Activated CD4-positive, alpha-beta T cell treated with anti-CD3 and anti-CD28 coated beads, Interleukin-2, amount 10 ng/mL, durations not matched to agents 7 days and 5 days (primary cell): ENCODE results near the gene FAM204A. TPM values are rescaled to one million over a fixed set of nuclear protein-coding genes. Genes with fewer than 3 reads are reported as not detected.

Experiments
- CTCF ChIA-PET: fragments of 350-600 bp; sonication (Branson Sonifier 250); formaldehyde crosslinking; loops from one replicate; lab custom pipeline; 2021; ENCODE audit warnings: antibody characterized with exemption; lab: Charles Lee
- POLR2A ChIA-PET: fragments of 350-600 bp; sonication (Branson Sonifier 250); formaldehyde crosslinking; loops from one replicate; lab custom pipeline; 2021; ENCODE audit warnings: antibody characterized with exemption; lab: Charles Lee
- DNase-seq: peaks from one replicate; pipeline ENCODE4 v3.0.0-alpha.2; 2020
- H3K27ac Mint-ChIP-seq: one replicate; pipeline ENCODE4 v1.8.0; 2021; ENCODE audit warnings: mild to moderate bottlenecking, moderate library complexity, mixed read lengths
- H3K27me3 Mint-ChIP-seq: one replicate; pipeline ENCODE4 v1.8.0; 2021; ENCODE audit warnings: mixed read lengths
- H3K36me3 Mint-ChIP-seq: one replicate; pipeline ENCODE4 v1.8.0; 2021; ENCODE audit warnings: low read depth, mixed read lengths
- H3K4me1 Mint-ChIP-seq: one replicate; pipeline ENCODE4 v1.8.0; 2021; ENCODE audit warnings: mixed read lengths
- H3K4me3 Mint-ChIP-seq: one replicate; pipeline ENCODE4 v1.8.0; 2021; ENCODE audit warnings: mild to moderate bottlenecking, moderate library complexity, mixed read lengths
- H3K9me3 Mint-ChIP-seq: one replicate; pipeline ENCODE4 v1.8.0; 2021; ENCODE audit warnings: mixed read lengths
- total RNA-seq, 2 experiments: library from RNA; stranded (reverse); gene quantifications; one replicate each; pipeline ENCODE4 v1.2.3, GENCODE V29; 2021

FAM204A gene
- total RNA-seq, 2 experiments from 2014 or later = 54.9 to 59.4 TPM

DNA sequence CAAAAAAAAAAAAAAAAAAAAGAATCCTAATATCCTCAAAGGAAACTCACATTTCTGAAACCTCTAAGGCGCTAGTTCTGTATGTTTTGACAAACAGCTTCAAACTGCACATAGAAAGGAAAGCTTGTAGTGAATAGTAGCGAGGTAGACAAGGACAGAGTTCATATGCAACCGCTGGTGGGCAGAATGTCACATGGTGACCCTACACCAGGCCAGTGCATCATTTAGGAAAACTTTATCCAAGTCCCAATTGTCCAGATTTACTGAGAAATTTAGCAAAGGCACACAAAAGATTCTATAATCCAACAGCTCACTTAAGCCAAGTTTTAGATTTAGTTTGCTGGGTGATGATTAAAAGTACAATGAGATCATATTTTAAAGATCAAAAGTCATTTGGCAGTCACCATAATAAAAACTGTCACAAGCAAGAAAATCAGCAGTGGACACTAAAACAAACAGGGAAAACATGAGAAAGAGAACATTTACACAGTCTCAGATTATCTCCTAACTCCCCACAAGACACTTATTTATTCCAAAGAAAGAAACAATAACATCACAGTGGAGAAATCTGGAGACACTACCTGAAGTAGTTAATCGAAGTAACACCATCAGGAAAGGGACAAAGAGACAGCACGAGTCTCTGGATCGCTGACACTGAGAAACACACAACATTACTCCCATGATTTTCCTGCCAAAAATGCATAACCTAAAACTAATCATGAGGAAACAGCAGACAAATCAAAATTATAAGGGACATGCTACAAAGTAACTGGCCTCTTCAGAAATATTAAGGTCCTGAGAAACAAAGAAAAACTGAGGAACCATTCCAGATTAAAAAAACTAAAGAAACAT lies 20.2 kb downstream of the FAM204A start:
- no peaks in the 10 kb centered on the region for H3K27me3 Mint-ChIP-seq
- DNase-seq = no peak
- ChIA-PET POLR2A (no interaction called here), CTCF (no interaction called here)
- H3K27ac Mint-ChIP-seq = no peak overlapping the region
- H3K36me3 Mint-ChIP-seq = peaks cover 37% of the 10 kb centered on the region
- no peaks in the 10 kb centered on the region for H3K4me1 Mint-ChIP-seq
- H3K9me3 Mint-ChIP-seq = no peaks in the 10 kb centered on the region
- no peak overlapping the region for H3K4me3 Mint-ChIP-seq

DNA sequence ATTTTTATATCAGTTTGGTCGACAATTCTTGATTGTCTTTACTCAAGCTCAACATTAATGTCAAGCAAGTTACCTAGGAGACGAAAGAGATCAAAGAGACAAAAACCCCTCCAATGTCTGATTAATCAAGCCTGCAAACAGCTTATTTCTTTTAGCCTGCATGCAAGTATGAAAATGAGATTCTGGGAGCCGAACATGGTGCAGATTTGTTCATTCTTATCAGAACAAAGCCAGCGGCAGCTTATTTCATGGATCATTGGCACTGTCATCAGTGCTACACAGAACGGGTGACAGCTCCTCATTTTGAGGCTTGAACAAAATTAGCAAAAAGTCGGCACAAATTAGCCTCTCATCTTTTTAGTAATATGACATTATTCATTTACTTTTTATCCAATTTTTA lies 26.5 kb downstream of the FAM204A start:
- ChIA-PET CTCF (no interaction called here), POLR2A (no interaction called here)
- DNase-seq = no peak
- Mint-ChIP-seq H3K27ac (no peak overlapping the region), H3K27me3 (no peaks in the 10 kb centered on the region), H3K4me3 (no peak overlapping the region), H3K9me3 (no peaks in the 10 kb centered on the region), H3K4me1 (no peaks in the 10 kb centered on the region), H3K36me3 (peaks cover 5% of the 10 kb centered on the region)

DNA sequence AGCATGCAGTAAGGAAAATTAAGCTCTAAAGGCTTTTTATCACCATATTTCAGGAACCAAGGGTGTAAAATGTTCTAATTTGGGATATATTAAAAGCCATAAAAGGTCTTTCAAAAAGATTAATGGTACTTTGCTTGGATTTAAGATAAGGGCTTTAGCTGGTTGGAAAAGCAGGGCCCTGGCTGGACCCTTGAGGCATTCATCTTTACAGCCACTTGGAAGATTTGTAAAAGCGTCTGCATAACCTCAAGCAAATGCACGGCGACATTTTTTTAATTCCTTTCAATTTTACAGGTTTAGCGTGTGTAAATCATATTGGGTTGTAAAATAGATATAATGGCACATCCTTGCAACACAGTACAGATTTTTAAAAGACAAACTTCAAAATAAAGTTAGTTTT lies 27.2 kb downstream of the FAM204A start:
- ChIA-PET CTCF (no interaction called here), POLR2A (no interaction called here)
- no peaks in the 10 kb centered on the region for H3K27me3 Mint-ChIP-seq
- no peak overlapping the region for H3K27ac Mint-ChIP-seq
- H3K9me3 Mint-ChIP-seq = no peaks in the 10 kb centered on the region
- no peaks in the 10 kb centered on the region for H3K4me1 Mint-ChIP-seq
- no peak for DNase-seq
- H3K36me3 Mint-ChIP-seq = peaks cover 3% of the 10 kb centered on the region
- no peak overlapping the region for H3K4me3 Mint-ChIP-seq

DNA sequence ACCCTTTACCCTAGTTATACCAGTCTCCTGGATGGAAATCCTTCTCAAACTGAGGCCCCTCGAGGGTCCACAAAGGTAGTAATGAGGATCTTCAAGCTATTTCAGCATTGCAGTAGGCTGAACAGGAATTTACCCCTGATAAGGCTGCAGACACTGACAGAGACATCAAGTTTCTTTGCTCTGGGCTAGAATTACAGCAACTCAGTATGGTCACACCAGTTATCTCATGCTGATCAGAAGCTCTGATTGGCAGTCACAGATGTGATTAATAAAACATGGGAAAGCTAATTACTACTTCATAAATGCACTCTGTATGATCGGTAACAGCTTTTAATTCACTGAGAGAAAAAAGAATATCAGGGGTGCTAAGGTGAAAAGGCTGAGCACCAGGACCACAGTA lies 30.6 kb downstream of the FAM204A start:
- no peak overlapping the region for H3K27ac Mint-ChIP-seq
- peaks cover 7% of the 10 kb centered on the region for H3K36me3 Mint-ChIP-seq
- ChIA-PET POLR2A (no interaction called here), CTCF (no interaction called here)
- no peak for DNase-seq
- H3K9me3 Mint-ChIP-seq = no peaks in the 10 kb centered on the region
- H3K4me1 Mint-ChIP-seq = no peaks in the 10 kb centered on the region
- no peak overlapping the region for H3K4me3 Mint-ChIP-seq
- no peaks in the 10 kb centered on the region for H3K27me3 Mint-ChIP-seq

DNA sequence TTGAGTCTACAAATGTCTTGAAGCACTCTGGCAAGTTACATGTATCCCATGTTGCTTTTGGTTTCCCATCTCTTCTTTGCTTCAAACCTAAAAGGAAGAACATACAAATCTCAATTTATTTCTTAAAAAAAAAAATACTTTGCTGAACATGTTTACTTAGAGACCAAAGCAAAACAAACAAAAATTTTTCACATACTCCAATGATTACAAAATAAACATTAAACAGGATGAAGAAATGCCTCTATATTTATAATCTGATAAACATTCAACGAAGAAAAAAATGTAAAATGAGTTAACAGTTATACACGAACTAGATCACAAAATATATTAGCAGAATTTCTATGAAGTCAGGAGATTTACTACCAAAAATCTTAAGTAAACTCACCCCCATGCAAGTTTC lies 31.3 kb downstream of the FAM204A start:
- ChIA-PET CTCF (interaction anchor here (0.7 to 1.1 kb wide), 2 partner anchors 9 to 275 kb away, joined by 3 to 4 read pairs; no protein-coding TSS in a partner anchor), POLR2A (no interaction called here)
- Mint-ChIP-seq H3K27ac (no peak overlapping the region), H3K4me1 (no peaks in the 10 kb centered on the region), H3K27me3 (no peaks in the 10 kb centered on the region), H3K36me3 (peaks cover 12% of the 10 kb centered on the region), H3K9me3 (no peaks in the 10 kb centered on the region), H3K4me3 (no peak overlapping the region)
- no peak for DNase-seq

DNA sequence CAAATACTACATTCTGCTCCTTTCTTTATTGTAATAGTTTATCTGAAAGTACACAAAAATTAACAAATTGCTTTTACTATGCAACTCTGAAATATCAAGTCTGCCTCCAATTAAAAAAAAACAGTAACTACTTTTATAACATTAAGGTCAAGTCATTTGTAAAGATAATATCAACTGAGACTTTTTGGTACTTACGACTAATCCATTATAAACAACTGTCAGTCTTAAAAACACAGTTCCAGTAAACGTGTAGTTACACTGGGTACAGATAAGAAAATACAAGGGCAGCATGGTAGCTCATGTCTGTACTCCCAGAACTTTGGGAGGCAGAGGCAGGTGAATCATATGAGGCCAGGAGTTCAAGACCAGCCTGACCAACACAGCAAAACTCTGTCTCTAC lies 32.2 kb downstream of the FAM204A start:
- no peaks in the 10 kb centered on the region for H3K27me3 Mint-ChIP-seq
- no peak overlapping the region for H3K27ac Mint-ChIP-seq
- no peak overlapping the region for H3K4me3 Mint-ChIP-seq
- POLR2A ChIA-PET = no interaction called here
- DNase-seq = no peak
- CTCF ChIA-PET = interaction anchor here (1.1 kb wide), 1 partner anchor 9 kb away, joined by 3 read pairs; no protein-coding TSS in a partner anchor
- H3K36me3 Mint-ChIP-seq = peaks cover 15% of the 10 kb centered on the region
- no peaks in the 10 kb centered on the region for H3K4me1 Mint-ChIP-seq
- H3K9me3 Mint-ChIP-seq = no peaks in the 10 kb centered on the region

DNA sequence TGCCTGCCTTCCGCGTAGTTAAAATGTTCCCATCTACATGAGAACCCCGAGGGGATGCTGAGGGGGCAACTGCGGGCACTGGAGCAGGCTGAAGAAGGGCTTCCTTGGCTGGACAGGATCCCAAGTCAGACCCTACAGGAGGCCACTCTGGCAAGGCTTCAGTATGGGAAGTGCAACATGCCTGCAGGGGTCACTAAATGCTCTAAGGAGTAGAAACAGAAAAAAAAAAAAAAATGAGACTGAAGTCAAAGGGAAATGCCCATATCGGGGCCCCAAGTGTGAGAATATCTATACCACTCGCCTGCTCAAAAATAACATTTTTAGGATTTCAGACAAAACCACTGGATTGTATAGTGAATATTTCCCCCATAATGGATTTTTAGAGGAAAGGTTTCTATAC lies 33.5 kb downstream of the FAM204A start:
- no peak overlapping the region for H3K4me3 Mint-ChIP-seq
- DNase-seq = no peak
- H3K4me1 Mint-ChIP-seq = no peaks in the 10 kb centered on the region
- H3K9me3 Mint-ChIP-seq = no peaks in the 10 kb centered on the region
- CTCF ChIA-PET = no interaction called here
- H3K27me3 Mint-ChIP-seq = no peaks in the 10 kb centered on the region
- no peak overlapping the region for H3K27ac Mint-ChIP-seq
- H3K36me3 Mint-ChIP-seq = peaks cover 17% of the 10 kb centered on the region
- POLR2A ChIA-PET = no interaction called here

DNA sequence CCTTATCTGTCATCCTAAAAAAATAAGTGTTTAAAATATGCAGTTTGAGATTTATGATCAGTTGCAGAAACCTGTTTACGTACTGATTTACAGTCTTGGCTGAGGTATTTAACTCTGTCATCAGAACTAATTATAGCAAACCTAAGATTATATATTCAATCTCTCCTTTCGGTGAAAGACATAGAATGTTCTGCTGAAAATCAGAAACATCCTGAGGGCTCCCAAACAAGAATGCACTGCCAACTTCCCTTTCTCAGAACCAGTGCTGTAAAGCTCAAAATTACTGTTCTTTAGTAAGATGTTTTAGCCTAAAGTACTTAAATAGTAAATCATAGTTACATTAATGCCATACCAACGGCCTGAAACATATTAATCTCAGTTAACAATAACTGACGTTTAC lies 34.3 kb downstream of the FAM204A start:
- ChIA-PET POLR2A (no interaction called here), CTCF (no interaction called here)
- H3K36me3 Mint-ChIP-seq = peaks cover 17% of the 10 kb centered on the region

DNA sequence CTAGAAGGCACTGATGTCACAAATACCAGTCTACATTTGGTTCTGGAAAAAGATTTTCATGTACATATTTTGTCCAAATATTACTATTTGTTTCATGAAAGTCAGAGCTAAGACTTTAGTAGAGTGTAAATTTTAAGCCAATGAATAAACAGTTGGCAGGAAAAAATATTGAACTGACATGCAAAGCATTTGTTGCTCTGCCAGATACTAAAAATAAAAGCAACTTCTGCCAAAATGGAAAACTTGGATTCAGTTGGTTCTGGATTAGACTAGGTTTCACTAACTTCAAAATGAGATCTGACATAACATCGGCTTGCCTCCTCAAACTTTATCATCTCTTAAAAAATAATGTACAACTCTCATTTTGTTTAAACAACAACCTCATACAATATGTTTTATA lies 34.9 kb downstream of the FAM204A start:
- H3K4me3 Mint-ChIP-seq = no peak overlapping the region
- DNase-seq = no peak
- no peak overlapping the region for H3K27ac Mint-ChIP-seq
- H3K9me3 Mint-ChIP-seq = no peaks in the 10 kb centered on the region
- no peaks in the 10 kb centered on the region for H3K4me1 Mint-ChIP-seq
- H3K36me3 Mint-ChIP-seq = peaks cover 17% of the 10 kb centered on the region
- CTCF ChIA-PET = no interaction called here
- H3K27me3 Mint-ChIP-seq = no peaks in the 10 kb centered on the region
- POLR2A ChIA-PET = no interaction called here

More for the DNA sequence above, 34.3 kb downstream of the FAM204A start:
- H3K4me1 Mint-ChIP-seq = no peaks in the 10 kb centered on the region
- no peak for DNase-seq
- no peak overlapping the region for H3K27ac Mint-ChIP-seq
- H3K27me3 Mint-ChIP-seq = no peaks in the 10 kb centered on the region
- no peak overlapping the region for H3K4me3 Mint-ChIP-seq
- H3K9me3 Mint-ChIP-seq = no peaks in the 10 kb centered on the region

DNA sequence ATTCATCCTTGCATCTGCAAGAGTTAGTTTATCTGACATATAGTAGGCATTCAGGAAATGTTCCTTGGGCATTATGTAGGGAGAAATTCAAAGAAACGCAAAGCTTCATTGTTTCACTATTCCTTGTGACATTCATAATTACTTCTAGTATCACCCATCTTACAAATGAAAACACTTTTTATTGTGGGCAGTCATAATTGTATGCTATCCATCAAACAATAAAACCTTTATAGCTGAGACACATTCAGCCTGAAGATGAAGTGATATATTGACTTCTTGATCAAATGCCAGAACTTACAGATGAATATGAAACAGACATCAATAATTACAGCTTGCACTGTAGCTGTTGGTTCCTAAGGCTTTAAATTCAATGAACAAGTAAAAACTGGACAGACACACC lies 36.4 kb downstream of the FAM204A start:
- Mint-ChIP-seq H3K27me3 (no peaks in the 10 kb centered on the region), H3K9me3 (no peaks in the 10 kb centered on the region), H3K36me3 (peaks cover 17% of the 10 kb centered on the region), H3K4me1 (no peaks in the 10 kb centered on the region), H3K27ac (no peak overlapping the region), H3K4me3 (no peak overlapping the region)
- CTCF ChIA-PET = interaction anchor here (1.1 kb wide), 1 partner anchor 13 kb away, joined by 3 read pairs; no protein-coding TSS in a partner anchor
- POLR2A ChIA-PET = no interaction called here
- no peak for DNase-seq

DNA sequence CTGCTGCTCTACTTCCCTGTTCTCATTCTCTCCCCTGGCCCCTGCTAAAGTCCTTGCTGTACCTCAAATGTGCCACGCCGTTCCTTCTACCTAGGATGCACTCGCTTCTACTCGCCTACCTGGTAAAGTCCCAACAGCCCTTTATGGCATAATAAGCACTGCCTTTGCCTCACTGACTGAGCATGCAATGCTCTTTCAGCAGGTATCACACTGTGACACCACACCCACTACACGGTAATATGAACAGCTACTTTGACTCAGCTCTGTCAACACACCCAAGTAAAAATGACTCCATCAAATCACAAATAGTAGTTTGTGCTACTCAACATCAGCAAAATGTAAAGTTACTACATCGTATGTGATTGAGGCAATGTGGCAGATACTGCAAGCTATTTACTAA lies 37.6 kb downstream of the FAM204A start:
- Mint-ChIP-seq H3K4me1 (no peaks in the 10 kb centered on the region), H3K27ac (peak overlapping the region; percentile 21), H3K4me3 (no peak overlapping the region), H3K27me3 (no peaks in the 10 kb centered on the region), H3K36me3 (peaks cover 12% of the 10 kb centered on the region), H3K9me3 (no peaks in the 10 kb centered on the region)
- POLR2A ChIA-PET = no interaction called here
- CTCF ChIA-PET = no interaction called here
- DNase-seq = no peak

DNA sequence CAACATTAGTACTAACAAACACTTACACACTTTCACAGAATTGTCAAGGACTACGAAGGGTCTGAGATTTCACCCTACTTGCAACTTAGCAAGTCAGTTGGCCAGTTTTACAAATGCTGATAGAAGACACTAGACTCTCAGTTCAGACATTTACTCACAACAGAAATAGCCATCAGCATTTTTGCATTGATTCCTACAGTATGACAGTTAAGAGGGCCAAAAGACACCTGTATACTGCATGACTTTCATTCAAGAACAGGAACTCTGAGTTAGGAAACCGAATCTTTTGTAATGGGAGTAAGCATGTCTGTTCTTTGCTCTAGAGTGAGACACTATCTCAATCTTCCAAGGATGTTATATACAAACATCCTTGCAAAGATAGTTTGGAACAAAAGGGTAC lies 40.9 kb downstream of the FAM204A start:
- Mint-ChIP-seq H3K4me1 (no peaks in the 10 kb centered on the region), H3K4me3 (no peak overlapping the region), H3K27me3 (no peaks in the 10 kb centered on the region), H3K36me3 (peaks cover 7% of the 10 kb centered on the region), H3K9me3 (no peaks in the 10 kb centered on the region), H3K27ac (no peak overlapping the region)
- no peak for DNase-seq
- CTCF ChIA-PET = interaction anchor here (1.2 kb wide), 1 partner anchor 42 kb away, joined by 3 read pairs; no protein-coding TSS in a partner anchor
- POLR2A ChIA-PET = no interaction called here

DNA sequence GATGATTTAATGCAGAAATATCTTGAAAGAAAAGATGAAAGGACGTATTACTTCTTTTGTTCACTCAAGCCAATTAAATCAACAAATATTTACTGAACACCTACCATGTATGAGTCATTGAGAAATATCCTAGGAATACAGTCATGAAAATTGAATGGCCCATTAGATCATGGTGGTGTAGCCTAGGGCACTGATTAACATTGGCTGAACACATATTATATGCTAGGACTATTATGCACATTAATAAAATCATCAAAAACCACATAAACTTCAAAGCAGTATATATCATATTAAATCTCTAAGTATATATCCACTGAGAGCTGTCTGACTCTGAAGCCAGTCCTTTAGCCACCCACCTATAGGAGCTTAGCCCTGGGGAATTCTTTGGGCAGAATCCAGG lies 41.8 kb downstream of the FAM204A start:
- no peak overlapping the region for H3K4me3 Mint-ChIP-seq
- H3K9me3 Mint-ChIP-seq = no peaks in the 10 kb centered on the region
- ChIA-PET POLR2A (no interaction called here), CTCF (interaction anchor here (0.6 to 1.2 kb wide), 2 partner anchors 41 to 642 kb away, joined by 3 read pairs; no protein-coding TSS in a partner anchor)
- no peaks in the 10 kb centered on the region for H3K27me3 Mint-ChIP-seq
- no peaks in the 10 kb centered on the region for H3K4me1 Mint-ChIP-seq
- H3K36me3 Mint-ChIP-seq = peaks cover 2% of the 10 kb centered on the region
- DNase-seq = no peak
- H3K27ac Mint-ChIP-seq = no peak overlapping the region
